ENCODE measurements around the gene CD53.

Gene CD53

DNA sequence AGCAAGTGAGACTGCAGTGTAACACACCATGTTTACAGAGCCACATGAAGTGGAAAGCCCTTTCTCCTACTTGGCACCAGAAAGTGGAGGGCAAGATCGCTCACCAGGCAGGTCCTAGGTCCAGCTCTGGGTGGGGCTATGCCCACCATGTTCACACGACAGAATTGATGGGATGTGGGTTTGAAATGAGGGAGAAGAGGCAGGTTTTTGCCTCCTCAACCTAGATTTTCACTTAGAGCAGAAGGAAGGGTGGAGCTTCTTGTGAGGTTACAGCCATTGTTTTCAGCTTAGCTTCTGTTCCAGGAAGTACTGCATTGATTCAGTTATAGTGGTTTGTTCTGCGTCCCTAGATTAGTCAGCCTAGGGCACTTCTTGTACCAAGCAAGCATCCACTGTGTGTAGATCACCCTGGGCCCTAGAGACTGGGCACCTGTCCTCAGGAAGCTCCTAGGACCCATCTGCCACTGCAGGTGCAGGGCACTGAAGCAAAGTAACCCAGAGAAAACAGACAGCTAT, 2.3 kb downstream of the CD53 start:
- TF ChIP-seq, protein P1, sequence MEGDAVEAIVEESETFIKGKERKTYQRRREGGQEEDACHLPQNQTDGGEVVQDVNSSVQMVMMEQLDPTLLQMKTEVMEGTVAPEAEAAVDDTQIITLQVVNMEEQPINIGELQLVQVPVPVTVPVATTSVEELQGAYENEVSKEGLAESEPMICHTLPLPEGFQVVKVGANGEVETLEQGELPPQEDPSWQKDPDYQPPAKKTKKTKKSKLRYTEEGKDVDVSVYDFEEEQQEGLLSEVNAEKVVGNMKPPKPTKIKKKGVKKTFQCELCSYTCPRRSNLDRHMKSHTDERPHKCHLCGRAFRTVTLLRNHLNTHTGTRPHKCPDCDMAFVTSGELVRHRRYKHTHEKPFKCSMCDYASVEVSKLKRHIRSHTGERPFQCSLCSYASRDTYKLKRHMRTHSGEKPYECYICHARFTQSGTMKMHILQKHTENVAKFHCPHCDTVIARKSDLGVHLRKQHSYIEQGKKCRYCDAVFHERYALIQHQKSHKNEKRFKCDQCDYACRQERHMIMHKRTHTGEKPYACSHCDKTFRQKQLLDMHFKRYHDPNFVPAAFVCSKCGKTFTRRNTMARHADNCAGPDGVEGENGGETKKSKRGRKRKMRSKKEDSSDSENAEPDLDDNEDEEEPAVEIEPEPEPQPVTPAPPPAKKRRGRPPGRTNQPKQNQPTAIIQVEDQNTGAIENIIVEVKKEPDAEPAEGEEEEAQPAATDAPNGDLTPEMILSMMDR (IDR thresholded peaks at IDR 0.05; ENCODE audit: low read depth, low read length): no peak
- TF ChIP-seq, protein P2, sequence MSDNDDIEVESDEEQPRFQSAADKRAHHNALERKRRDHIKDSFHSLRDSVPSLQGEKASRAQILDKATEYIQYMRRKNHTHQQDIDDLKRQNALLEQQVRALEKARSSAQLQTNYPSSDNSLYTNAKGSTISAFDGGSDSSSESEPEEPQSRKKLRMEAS (IDR thresholded peaks at IDR 0.05; ENCODE audit: low read depth, low read length): 0 out of 2 replicates have a peak, but pooled peaks have one; percentile 16
- peak; percentile 47 for TF ChIP-seq MYC (IDR thresholded peaks at IDR 0.05; ENCODE audit: low read depth, low read length)
- DNase-seq (ENCODE audit: low read depth): peak; percentile 79
- H3K4me3 ChIP-seq (ENCODE audit: low read depth, low read length): peak overlapping the region; percentile 92

DNA sequence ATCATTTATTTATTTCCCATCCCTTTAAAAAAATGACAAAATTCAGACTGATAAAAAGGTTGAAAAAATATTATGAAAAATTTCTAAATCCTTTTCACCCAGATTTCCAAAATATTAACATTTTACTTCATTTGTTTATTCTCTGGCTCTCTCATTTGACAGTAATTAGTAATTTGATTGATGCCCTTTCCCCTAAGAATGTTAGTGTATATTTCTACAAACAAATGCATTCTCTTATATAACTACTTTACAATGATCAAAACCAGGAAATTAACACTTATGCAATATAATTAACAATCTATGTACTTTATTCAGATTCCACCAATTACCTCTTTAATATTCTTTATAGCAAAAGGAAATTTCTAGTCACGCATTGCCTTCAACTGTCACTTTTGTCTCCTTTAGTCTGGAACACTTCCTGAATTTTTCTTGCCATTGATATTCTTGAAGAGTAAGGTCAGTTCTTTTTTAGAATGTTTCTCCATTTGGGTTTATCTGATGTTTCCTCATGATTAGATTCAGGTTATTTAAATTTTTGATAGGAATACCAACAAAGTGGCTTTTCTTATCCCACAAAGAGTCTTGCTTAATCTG, 3.9 kb downstream of the CD53 start:
- no peak for DNase-seq (ENCODE audit: low read depth)
- H3K4me3 ChIP-seq (ENCODE audit: low read depth, low read length): no peak overlapping the region
- TF ChIP-seq MYC (IDR thresholded peaks at IDR 0.05; ENCODE audit: low read depth, low read length) (no peak), POLR2A (IDR thresholded peaks at IDR 0.05; ENCODE audit: extremely low read depth, insufficient read length) (no peak)
- TF ChIP-seq, protein P2 (IDR thresholded peaks at IDR 0.05; ENCODE audit: low read depth, low read length): no peak
- TF ChIP-seq, protein P1 (IDR thresholded peaks at IDR 0.05; ENCODE audit: low read depth, low read length): no peak

DNA sequence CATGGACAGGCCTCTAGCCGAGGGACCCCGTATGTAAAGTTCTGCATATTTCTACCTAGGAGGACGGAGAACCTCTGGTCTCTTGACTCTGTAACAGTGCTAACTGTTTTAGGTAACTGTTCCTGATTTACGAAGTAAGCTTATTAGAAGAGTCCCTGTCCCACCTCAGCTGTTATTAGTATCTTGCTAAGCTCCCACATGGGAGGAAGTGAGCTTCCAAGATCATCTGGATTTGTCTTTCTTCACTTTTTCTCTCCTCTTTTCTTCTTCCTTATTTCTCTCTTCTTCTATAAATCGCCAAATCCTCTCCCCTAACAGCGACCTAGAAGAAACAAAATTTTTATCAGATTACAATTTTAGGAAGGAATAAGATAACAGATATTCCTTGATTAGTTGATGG, 4.4 kb downstream of the CD53 start:
- H3K4me3 ChIP-seq (ENCODE audit: low read depth, low read length): no peak overlapping the region
- DNase-seq (ENCODE audit: low read depth): peak; percentile 3
- TF ChIP-seq, protein P2 (IDR thresholded peaks at IDR 0.05; ENCODE audit: low read depth, low read length): no peak
- TF ChIP-seq, protein P1 (IDR thresholded peaks at IDR 0.05; ENCODE audit: low read depth, low read length): no peak
- no peak for TF ChIP-seq MYC (IDR thresholded peaks at IDR 0.05; ENCODE audit: low read depth, low read length)
- no peak for TF ChIP-seq POLR2A (IDR thresholded peaks at IDR 0.05; ENCODE audit: extremely low read depth, insufficient read length)

DNA sequence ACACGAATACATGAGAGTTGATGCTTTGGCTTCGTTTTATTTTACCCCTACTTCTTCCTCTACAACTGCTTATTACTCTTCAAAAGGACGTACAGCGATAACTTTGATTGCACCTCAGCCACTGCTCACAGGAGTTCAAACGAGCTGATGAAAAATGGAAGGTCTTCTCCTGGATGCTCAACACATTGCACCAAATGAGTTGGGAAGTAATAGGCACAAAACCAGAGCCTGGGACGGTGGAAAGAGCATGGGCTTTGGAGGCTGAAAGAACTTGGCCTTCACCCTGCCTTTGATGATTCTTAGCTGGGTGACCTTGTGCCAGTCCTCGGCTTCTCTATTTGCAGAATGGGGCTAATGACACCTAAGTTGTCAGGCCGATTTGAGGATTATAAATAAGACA, 4.8 kb downstream of the CD53 start:
- no peak for DNase-seq (ENCODE audit: low read depth)
- H3K4me3 ChIP-seq (ENCODE audit: low read depth, low read length): no peak overlapping the region

DNA sequence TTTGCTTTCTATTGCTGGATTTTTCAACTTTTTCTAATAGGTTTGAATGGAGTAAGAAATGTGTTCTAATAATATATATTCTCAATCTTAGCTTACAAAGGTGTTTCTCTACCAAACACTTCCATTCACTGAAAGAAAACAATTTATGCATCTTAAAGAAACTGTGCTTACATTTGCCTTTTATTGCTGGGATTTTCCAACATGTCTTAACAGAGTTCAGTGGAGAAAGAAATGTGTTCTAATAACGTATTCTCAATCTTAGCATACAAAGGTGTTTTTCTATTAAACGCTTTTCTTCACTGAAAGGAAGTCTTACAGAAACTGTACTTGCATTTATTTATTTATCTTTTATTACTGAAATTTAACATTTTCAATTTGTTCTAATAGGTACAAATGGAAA, 5.6 kb downstream of the CD53 start:
- no peak for DNase-seq (ENCODE audit: low read depth)
- TF ChIP-seq MYC (IDR thresholded peaks at IDR 0.05; ENCODE audit: low read depth, low read length) (no peak), POLR2A (IDR thresholded peaks at IDR 0.05; ENCODE audit: extremely low read depth, insufficient read length) (no peak)
- TF ChIP-seq, protein P2 (IDR thresholded peaks at IDR 0.05; ENCODE audit: low read depth, low read length): no peak
- TF ChIP-seq, protein P1 (IDR thresholded peaks at IDR 0.05; ENCODE audit: low read depth, low read length): no peak
- no peak overlapping the region for H3K4me3 ChIP-seq (ENCODE audit: low read depth, low read length)

More for the DNA sequence above, 4.8 kb downstream of the CD53 start:
- TF ChIP-seq, protein P2 (IDR thresholded peaks at IDR 0.05; ENCODE audit: low read depth, low read length): no peak
- no peak for TF ChIP-seq POLR2A (IDR thresholded peaks at IDR 0.05; ENCODE audit: extremely low read depth, insufficient read length)
- TF ChIP-seq, protein P1 (IDR thresholded peaks at IDR 0.05; ENCODE audit: low read depth, low read length): no peak
- TF ChIP-seq MYC (IDR thresholded peaks at IDR 0.05; ENCODE audit: low read depth, low read length): no peak
